Liver (tissue), 9 donors: Measurements from ENCODE around the gene ALCAM. TPM values are rescaled to one million over a fixed set of nuclear protein-coding genes. Genes with fewer than 3 reads are reported as not detected.

ENCODE experiments used
- DNase-seq: peaks from one replicate; pipeline ENCODE4 v3.0.0-alpha.2; 2017; ENCODE audit warnings: low spot score
- H3K27ac ChIP-seq, 2 donors: one replicate each; pipeline ENCODE4 v1.7.0; 2013; ENCODE audit warnings: inconsistent platforms in 2 of 2, low read length in 2 of 2, control low read depth in 1 of 2, low read depth in 1 of 2, mild to moderate bottlenecking in 1 of 2
- H3K27me3 ChIP-seq, 4 donors: one replicate each; pipeline versions ENCODE4 v1.6.1 to v1.7.0; 2013; ENCODE audit warnings: low read length in 3 of 4, inconsistent platforms in 1 of 4, mild to moderate bottlenecking in 1 of 4, moderate library complexity in 1 of 4; ENCODE audit not compliant: control insufficient read depth in 4 of 4, insufficient read depth in 4 of 4
- H3K36me3 ChIP-seq, 4 donors: one replicate each; pipeline versions ENCODE4 v1.6.1 to v1.7.0; 2013; ENCODE audit warnings: low read length in 3 of 4, mild to moderate bottlenecking in 3 of 4, low read depth in 1 of 4, moderate library complexity in 1 of 4; ENCODE audit not compliant: control insufficient read depth in 4 of 4, insufficient read depth in 3 of 4
- H3K4me1 ChIP-seq, 4 donors: one replicate each; pipeline versions ENCODE4 v1.6.1 to v1.7.0; 2013; ENCODE audit warnings: low read length in 3 of 4, mild to moderate bottlenecking in 3 of 4, moderate library complexity in 1 of 4; ENCODE audit not compliant: control insufficient read depth in 4 of 4, insufficient read depth in 4 of 4
- H3K4me3 ChIP-seq, 3 donors: one replicate each; pipeline versions ENCODE4 v1.6.1 to v1.7.0; 2013; ENCODE audit warnings: low read length in 3 of 3, control low read depth in 1 of 3, low read depth in 1 of 3, mild to moderate bottlenecking in 1 of 3
- H3K9ac ChIP-seq, 2 donors: one replicate each; pipeline ENCODE4 v1.7.0; 2013; ENCODE audit warnings: low read length in 2 of 2, mild to moderate bottlenecking in 2 of 2, moderate library complexity in 2 of 2, control low read depth in 1 of 2, low read depth in 1 of 2
- H3K9me3 ChIP-seq, 4 donors: one replicate each; pipeline versions ENCODE4 v1.6.1 to v1.7.0; 2013; ENCODE audit warnings: low read length in 3 of 4; ENCODE audit not compliant: control insufficient read depth in 4 of 4
- EGR1 ChIP-seq, 2 donors: IDR thresholded peaks; 2 replicates each; pipeline ENCODE4 v1.6.1; 2016 to 2018; ENCODE audit warnings: antibody characterized with exemption in 2 of 2, low read depth in 2 of 2
- FOXA2 ChIP-seq: IDR thresholded peaks from 2 replicates; pipeline ENCODE4 v1.6.1; 2016; ENCODE audit warnings: antibody characterized with exemption
- GABPA ChIP-seq, 2 donors: IDR thresholded peaks in 1 of 2; conservative IDR thresholded peaks in 1 of 2; 2 replicates each; pipeline ENCODE4 v1.6.1; 2016; ENCODE audit warnings: antibody characterized with exemption in 2 of 2, mild to moderate bottlenecking in 1 of 2, moderate library complexity in 1 of 2
- HNF4A ChIP-seq, 2 donors: conservative IDR thresholded peaks; 2 replicates each; pipeline ENCODE4 v1.6.1; 2016; ENCODE audit warnings: antibody characterized with exemption in 2 of 2, mild to moderate bottlenecking in 2 of 2
- HNF4G ChIP-seq: IDR thresholded peaks from 2 replicates; pipeline ENCODE4 v1.6.1; 2016; ENCODE audit warnings: antibody characterized with exemption
- NR2F2 ChIP-seq: IDR thresholded peaks from 2 replicates; pipeline ENCODE4 v1.6.1; 2016; ENCODE audit warnings: antibody characterized with exemption
- RAD21 ChIP-seq, 2 donors: IDR thresholded peaks; 2 replicates each; pipeline ENCODE4 v1.6.1; 2016; ENCODE audit warnings: antibody characterized with exemption in 2 of 2, mild to moderate bottlenecking in 2 of 2
- RXRA ChIP-seq, 2 donors: IDR thresholded peaks; 2 replicates each; pipeline ENCODE4 v1.6.1; 2017 to 2018; ENCODE audit warnings: antibody characterized with exemption in 2 of 2, mild to moderate bottlenecking in 1 of 2
- SP1 ChIP-seq: IDR thresholded peaks from 2 replicates; pipeline ENCODE4 v1.6.1; 2018; ENCODE audit warnings: antibody characterized with exemption, mild to moderate bottlenecking
- TAF1 ChIP-seq: conservative IDR thresholded peaks from 2 replicates; pipeline ENCODE4 v1.6.1; 2016; ENCODE audit warnings: antibody characterized with exemption, mild to moderate bottlenecking
- YY1 ChIP-seq: IDR thresholded peaks from 2 replicates; pipeline ENCODE4 v1.6.1; 2016; ENCODE audit warnings: antibody characterized with exemption, mild to moderate bottlenecking
- WGBS: extraction: QIAGEN DNeasy Blood & Tissue Kit; methylation state at CpG from one replicate; pipeline ENCODE4 v1.1.7; 2013; 5-methylcytosine and 5-hydroxymethylcytosine counted together
- polyA plus RNA-seq, 2 donors: library from polyadenylated mRNA; stranded (reverse) in 1 of 2; unstranded in 1 of 2; fragments of 200-250 nt in 1 of 2; fragments of >200 nt in 1 of 2; fragmentation: Nextera tagmentation in 1 of 2; extraction: Ambion mirVana in 1 of 2; gene quantifications; one replicate each; pipeline versions ENCODE4 v1.2.1 to v1.2.3, GENCODE V29; 2013 to 2015
- total RNA-seq, 2 donors: library from RNA; depleted of rRNA; stranded (reverse); fragments of >200 nt; gene quantifications; one replicate each; pipeline ENCODE4 v1.2.3, GENCODE V29; 2014
- TF ChIP-seq, protein P1 (sequence below): IDR thresholded peaks from 2 replicates; pipeline ENCODE4 v1.6.1; 2016; ENCODE audit warnings: antibody characterized with exemption
- TF ChIP-seq, protein P2 (sequence below): fragments of 150-350 bp; IDR thresholded peaks from 2 replicates; pipeline ENCODE4 v1.5.1; 2017; ENCODE audit warnings: improper control_type of control experiment, low read depth, low read length; ENCODE audit not compliant: missing input control
- TF ChIP-seq, protein P3 (sequence below): IDR thresholded peaks from 2 replicates; pipeline ENCODE4 v1.6.1; 2016; ENCODE audit warnings: antibody characterized with exemption, mild to moderate bottlenecking
- TF ChIP-seq, protein P4 (sequence below): IDR thresholded peaks from 2 replicates; pipeline ENCODE4 v1.6.1; 2016; ENCODE audit warnings: antibody characterized with exemption
- TF ChIP-seq, protein P5 (sequence below): IDR thresholded peaks from 2 replicates; pipeline ENCODE4 v1.6.1; 2016; ENCODE audit warnings: antibody characterized with exemption
- donor health status: healthy.
- donor health status: healthy.
- donor health status: healthy.
- donor health status: healthy.
- donor health status: healthy.

ALCAM gene
- total and polyA plus RNA-seq, 4 donors: 14.2 to 62.0 (median 32.3) TPM

DNA sequence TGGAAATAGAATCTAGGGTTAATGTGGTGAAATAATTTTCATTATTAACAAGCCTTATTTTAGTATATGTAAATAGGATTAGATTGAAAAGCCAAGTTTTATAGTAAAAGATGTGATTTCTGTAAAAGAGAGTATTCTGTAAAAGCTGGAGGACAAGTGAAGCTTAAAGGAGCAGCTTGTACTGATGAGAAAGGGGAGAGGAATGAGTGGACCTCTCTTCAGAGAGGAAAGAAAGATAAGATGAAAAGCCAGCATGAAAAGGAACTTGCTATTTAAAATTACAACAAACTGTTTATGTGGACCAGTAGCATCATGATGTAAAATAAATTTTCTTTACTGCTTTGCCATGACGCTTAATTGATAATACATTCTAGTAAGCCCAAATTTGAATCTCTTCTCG lies 18.5 kb downstream of the ALCAM start:
- TF ChIP-seq HNF4G (no peak), HNF4A (conservative IDR thresholded peaks at IDR 0.05) (no peak), YY1 (no peak), NR2F2 (no peak), TAF1 (no peak), RAD21 (IDR thresholded peaks at IDR 0.05) (no peak), EGR1 (IDR thresholded peaks at IDR 0.05; ENCODE audit: low read depth in 2 of 2) (no peak), GABPA (IDR thresholded peaks at IDR 0.05 in 1 of 2, conservative IDR thresholded peaks at IDR 0.05 in 1 of 2) (no peak), RXRA (IDR thresholded peaks at IDR 0.05) (no peak), FOXA2 (no peak), SP1 (no peak)
- TF ChIP-seq, protein P1, sequence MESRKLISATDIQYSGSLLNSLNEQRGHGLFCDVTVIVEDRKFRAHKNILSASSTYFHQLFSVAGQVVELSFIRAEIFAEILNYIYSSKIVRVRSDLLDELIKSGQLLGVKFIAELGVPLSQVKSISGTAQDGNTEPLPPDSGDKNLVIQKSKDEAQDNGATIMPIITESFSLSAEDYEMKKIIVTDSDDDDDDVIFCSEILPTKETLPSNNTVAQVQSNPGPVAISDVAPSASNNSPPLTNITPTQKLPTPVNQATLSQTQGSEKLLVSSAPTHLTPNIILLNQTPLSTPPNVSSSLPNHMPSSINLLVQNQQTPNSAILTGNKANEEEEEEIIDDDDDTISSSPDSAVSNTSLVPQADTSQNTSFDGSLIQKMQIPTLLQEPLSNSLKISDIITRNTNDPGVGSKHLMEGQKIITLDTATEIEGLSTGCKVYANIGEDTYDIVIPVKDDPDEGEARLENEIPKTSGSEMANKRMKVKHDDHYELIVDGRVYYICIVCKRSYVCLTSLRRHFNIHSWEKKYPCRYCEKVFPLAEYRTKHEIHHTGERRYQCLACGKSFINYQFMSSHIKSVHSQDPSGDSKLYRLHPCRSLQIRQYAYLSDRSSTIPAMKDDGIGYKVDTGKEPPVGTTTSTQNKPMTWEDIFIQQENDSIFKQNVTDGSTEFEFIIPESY: no peak
- TF ChIP-seq, protein P2, sequence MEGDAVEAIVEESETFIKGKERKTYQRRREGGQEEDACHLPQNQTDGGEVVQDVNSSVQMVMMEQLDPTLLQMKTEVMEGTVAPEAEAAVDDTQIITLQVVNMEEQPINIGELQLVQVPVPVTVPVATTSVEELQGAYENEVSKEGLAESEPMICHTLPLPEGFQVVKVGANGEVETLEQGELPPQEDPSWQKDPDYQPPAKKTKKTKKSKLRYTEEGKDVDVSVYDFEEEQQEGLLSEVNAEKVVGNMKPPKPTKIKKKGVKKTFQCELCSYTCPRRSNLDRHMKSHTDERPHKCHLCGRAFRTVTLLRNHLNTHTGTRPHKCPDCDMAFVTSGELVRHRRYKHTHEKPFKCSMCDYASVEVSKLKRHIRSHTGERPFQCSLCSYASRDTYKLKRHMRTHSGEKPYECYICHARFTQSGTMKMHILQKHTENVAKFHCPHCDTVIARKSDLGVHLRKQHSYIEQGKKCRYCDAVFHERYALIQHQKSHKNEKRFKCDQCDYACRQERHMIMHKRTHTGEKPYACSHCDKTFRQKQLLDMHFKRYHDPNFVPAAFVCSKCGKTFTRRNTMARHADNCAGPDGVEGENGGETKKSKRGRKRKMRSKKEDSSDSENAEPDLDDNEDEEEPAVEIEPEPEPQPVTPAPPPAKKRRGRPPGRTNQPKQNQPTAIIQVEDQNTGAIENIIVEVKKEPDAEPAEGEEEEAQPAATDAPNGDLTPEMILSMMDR: no peak
- TF ChIP-seq, protein P3, sequence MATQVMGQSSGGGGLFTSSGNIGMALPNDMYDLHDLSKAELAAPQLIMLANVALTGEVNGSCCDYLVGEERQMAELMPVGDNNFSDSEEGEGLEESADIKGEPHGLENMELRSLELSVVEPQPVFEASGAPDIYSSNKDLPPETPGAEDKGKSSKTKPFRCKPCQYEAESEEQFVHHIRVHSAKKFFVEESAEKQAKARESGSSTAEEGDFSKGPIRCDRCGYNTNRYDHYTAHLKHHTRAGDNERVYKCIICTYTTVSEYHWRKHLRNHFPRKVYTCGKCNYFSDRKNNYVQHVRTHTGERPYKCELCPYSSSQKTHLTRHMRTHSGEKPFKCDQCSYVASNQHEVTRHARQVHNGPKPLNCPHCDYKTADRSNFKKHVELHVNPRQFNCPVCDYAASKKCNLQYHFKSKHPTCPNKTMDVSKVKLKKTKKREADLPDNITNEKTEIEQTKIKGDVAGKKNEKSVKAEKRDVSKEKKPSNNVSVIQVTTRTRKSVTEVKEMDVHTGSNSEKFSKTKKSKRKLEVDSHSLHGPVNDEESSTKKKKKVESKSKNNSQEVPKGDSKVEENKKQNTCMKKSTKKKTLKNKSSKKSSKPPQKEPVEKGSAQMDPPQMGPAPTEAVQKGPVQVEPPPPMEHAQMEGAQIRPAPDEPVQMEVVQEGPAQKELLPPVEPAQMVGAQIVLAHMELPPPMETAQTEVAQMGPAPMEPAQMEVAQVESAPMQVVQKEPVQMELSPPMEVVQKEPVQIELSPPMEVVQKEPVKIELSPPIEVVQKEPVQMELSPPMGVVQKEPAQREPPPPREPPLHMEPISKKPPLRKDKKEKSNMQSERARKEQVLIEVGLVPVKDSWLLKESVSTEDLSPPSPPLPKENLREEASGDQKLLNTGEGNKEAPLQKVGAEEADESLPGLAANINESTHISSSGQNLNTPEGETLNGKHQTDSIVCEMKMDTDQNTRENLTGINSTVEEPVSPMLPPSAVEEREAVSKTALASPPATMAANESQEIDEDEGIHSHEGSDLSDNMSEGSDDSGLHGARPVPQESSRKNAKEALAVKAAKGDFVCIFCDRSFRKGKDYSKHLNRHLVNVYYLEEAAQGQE: no peak
- TF ChIP-seq, protein P4, sequence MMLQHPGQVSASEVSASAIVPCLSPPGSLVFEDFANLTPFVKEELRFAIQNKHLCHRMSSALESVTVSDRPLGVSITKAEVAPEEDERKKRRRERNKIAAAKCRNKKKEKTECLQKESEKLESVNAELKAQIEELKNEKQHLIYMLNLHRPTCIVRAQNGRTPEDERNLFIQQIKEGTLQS: no peak
- TF ChIP-seq, protein P5, sequence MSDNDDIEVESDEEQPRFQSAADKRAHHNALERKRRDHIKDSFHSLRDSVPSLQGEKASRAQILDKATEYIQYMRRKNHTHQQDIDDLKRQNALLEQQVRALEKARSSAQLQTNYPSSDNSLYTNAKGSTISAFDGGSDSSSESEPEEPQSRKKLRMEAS: no peak
- Histone ChIP-seq H3K4me1 (peaks cover 0 to 13% (median 5%) of the 10 kb centered on the region in 4 donors), H3K9me3 (no peaks in the 10 kb centered on the region), H3K27ac (no peak overlapping the region), H3K9ac (no peak overlapping the region), H3K36me3 (no peaks in the 10 kb centered on the region), H3K4me3 (no peak overlapping the region), H3K27me3 (no peaks in the 10 kb centered on the region)
- DNase-seq: no peak
- WGBS: 97% methylated on average over 2 of the region's 2 CpGs
